Upper lobe of left lung (tissue), 4 donors: ENCODE measurements around the gene HS3ST3B1.

ENCODE experiments used
- CTCF ChIP-seq, 6 experiments: fragments of 450-650 bp in 4 of 6; fragments of 200-600 bp in 2 of 6; sonication (generic) in 2 of 6; IDR thresholded peaks; one replicate each; pipeline ENCODE4 v1.5.1; 2016 to 2019; ENCODE audit warnings: antibody characterized with exemption in 6 of 6
- EP300 ChIP-seq, 4 donors: sonication (generic); formaldehyde crosslinking; IDR thresholded peaks; one replicate each; pipeline ENCODE4 v1.5.1; 2017; ENCODE audit warnings: antibody characterized with exemption in 4 of 4, control low read depth in 2 of 4
- POLR2A ChIP-seq, 4 donors: fragments of 450-650 bp; IDR thresholded peaks; one replicate each; pipeline ENCODE4 v1.5.1; 2016 to 2017; ENCODE audit warnings: antibody characterized with exemption in 4 of 4, mild to moderate bottlenecking in 2 of 4

- TF ChIP-seq CTCF (IDR thresholded peaks at IDR 0.05) (no peak), EP300 (IDR thresholded peaks at IDR 0.05) (no peak), POLR2A (IDR thresholded peaks at IDR 0.05) (no peak)
Measured at GRCh38 chr17:14304222-14304772, 3.4 kb downstream of the HS3ST3B1 start.
